ENCODE results near the gene CNOT6. TPM values are rescaled to one million over a fixed set of nuclear protein-coding genes. Genes with fewer than 3 reads are reported as not detected.
A peak's percentile ranks its signal among the peaks of the same experiment; 100 is the strongest.

The CNOT6 gene
- total RNA-seq, 8 experiments from 2014 or later, result 7.4 to 29.4 (median 20.2) TPM

DNA sequence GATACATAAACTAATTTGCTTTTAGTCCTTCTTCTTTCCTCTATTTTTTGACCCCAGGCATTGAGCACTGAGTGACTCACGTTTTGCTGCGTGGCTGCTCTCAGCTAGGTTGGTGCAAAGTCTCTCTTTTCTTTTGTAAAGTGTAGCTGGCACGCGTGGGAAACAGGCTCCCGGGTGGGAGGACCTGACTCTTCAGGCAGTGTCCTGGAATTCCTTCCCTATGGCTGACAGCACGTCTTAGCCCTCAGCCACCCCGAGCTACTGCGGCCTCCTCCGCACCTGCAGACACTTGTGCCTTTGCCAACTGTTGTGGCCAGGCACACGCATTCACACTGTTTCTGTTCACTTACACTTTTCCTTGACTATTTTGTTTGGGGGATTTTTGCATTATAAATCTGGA lies 98.0 kb downstream of the CNOT6 start:
- 45 to 100% (median 80%) methylated on average over 1 to 5 of the region's 10 CpGs; no CpG with 5 or more reads in 5 of the 10 experiments for WGBS, 10 experiments
- Histone ChIP-seq H3K4me3 (no peak overlapping the region), H3K4me1 (replicated peaks in 1 of 2) (peaks cover 5 to 6% of the 10 kb centered on the region in 2 donors), H3K27ac (no peak overlapping the region)
- ATAC-seq (replicated peaks in 6 of 8), result no peak
- in situ Hi-C loops (cut with MboI; ENCODE audit: low pct_unique_long_range_greater_than_20kb in 2 of 9, low sequenced_read_pairs in 9 of 9, unreplicated experiment in 9 of 9), result no loop called here

DNA sequence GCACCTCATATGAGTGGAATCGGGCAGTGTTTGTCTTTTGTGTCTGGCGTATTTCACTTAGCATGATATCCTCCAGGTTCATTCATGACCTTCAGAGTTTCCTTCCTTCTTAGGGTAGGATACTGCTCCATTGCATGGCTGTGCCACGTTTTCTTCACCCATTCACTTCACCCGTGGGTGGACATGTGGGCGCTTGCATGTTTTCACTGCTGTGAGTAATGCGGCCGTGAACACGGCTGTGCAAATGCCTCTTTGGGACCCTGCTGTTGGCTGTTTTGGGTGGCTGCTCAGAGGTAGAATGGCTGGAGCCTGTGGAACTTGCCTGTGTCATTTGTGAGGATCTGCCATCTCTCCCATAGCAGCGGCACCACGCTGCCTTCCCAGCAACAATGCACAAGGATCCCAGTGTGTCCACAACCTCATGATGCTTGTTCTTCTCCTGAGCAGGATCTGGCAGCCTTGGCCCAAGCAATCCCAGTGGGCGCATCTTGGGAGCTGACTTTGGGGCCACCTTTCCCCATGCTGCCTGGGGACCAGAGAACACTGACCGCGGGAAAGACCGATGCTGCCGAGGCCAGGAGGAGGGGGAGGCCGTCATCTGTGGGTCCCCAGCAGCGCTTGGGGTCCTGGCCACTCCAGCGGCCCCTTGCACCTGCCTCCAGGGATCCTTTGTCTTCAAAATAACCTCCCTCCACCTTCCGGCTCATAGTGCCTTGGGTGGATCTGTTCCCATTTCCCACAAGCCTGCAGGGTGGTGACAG lies 99.4 kb downstream of the CNOT6 start:
- WGBS, 10 experiments, result 35 to 96% (median 80%) methylated on average over 4 to 9 of the region's 19 CpGs; no CpG with 5 or more reads in 4 of the 10 experiments
- H3K27ac ChIP-seq, result no peak overlapping the region
- no peak for ATAC-seq (replicated peaks in 6 of 8)
- in situ Hi-C loops (cut with MboI; ENCODE audit: low pct_unique_long_range_greater_than_20kb in 2 of 9, low sequenced_read_pairs in 9 of 9, unreplicated experiment in 9 of 9), result no loop called here
- peaks cover 5 to 6% of the 10 kb centered on the region in 2 donors for H3K4me1 ChIP-seq (replicated peaks in 1 of 2)
- H3K4me3 ChIP-seq, result no peak overlapping the region

DNA sequence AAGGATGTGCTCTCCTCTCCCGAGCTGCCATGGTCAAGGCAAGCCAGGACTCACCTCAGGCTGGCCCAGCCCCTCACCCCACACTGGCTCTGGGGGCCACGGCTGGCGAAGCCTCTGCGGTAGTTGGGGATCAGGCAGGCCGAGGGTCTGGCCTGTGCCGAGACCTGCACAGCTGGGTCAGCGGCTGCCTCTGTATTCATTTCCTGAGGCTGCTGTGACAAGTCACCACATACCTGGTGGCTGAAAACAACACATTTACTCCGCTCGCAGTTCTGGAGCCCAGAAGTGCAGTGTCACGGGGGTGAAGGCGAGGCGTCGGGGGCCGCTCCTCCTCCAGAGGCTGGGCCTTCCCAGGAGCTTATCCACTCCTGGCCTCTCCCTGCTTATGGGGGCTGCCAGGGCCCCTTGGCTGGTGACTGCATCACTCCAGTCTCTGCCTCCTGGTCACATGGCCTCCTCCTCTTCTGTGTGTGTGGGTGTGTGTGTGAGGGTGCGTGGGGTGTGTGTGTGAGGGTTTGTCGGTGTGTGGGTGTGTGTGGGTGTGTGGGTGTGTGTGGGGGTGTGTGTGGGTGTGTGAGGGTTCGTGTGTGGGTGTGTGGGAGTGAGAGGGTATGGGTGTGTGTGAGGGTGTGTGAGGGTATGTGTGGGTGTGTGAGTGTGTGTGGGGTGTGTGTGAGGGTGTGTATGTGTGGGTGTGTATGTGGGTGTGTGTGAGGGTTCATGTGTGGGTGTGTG lies 100.3 kb downstream of the CNOT6 start:
- in situ Hi-C loops (cut with MboI; ENCODE audit: low pct_unique_long_range_greater_than_20kb in 2 of 9, low sequenced_read_pairs in 9 of 9, unreplicated experiment in 9 of 9), result no loop called here
- 33 to 83% (median 65%) methylated on average over 1 to 2 of the region's 17 CpGs; no CpG with 5 or more reads in 6 of the 10 experiments for WGBS, 10 experiments
- no peak for ATAC-seq (replicated peaks in 6 of 8)
- Histone ChIP-seq H3K4me1 (replicated peaks in 1 of 2) (peaks cover 5 to 6% of the 10 kb centered on the region in 2 donors), H3K4me3 (no peak overlapping the region), H3K27ac (no peak overlapping the region)

DNA sequence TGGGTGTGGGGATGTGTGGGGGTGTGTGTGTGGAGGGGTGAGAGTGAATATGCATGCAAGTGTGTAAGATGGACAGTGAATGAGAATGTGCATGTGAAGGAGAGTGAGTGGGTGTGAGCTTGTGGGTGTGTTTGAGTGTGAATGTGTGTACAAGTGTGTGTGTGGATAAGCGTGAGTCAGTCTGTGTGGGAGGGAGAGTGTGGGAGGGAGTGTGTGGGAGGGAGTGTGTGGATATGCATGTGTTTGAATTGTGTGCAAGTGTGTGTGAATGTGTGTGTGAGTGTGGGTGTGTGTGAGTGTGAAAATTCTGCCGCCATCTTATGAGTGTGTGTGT lies 100.8 kb downstream of the CNOT6 start:
- WGBS, 10 experiments, result 0 to 86% (median 50%) methylated on average over 1 to 2 of the region's 2 CpGs; no CpG with 5 or more reads in 6 of the 10 experiments
- Histone ChIP-seq H3K4me3 (no peak overlapping the region), H3K27ac (no peak overlapping the region), H3K4me1 (replicated peaks in 1 of 2) (peaks cover 5 to 6% of the 10 kb centered on the region in 2 donors)
- ATAC-seq (replicated peaks in 6 of 8), result no peak
- in situ Hi-C loops (cut with MboI; ENCODE audit: low pct_unique_long_range_greater_than_20kb in 2 of 9, low sequenced_read_pairs in 9 of 9, unreplicated experiment in 9 of 9), result no loop called here

DNA sequence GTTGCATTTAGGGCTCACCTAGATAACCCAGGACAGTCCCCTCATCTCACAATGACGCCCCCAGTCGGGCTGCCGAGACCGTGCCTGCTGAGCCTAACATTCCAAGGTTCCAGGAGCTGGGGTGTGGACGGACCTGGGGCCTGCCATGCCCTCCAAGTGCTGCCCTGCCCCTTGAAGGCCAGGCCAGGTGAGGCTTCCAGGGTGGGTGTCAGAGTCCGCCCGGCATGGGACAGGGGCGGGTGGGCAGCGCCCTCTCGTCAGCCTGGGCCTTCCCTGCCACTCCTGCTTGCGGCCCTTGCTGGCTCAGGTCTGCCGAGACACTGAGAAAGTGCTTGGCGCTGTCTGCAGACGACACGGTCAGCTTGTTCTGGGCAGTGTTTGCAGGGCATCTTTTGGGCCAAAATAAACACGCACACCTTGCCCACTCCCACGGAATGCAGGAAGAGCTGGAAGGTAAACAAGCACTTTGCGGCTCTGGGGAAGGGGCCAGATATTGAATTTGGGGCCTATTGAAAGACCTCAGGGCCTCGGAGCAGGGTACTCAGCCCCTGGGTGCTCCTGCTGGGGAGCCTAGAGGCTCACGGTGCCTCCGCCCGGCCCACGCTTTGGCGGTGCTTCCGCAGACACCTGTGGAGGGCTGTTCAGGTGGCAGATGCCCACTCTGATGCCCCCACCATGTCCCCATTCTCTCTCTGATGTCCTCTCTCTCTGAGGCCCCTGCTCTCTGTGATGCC lies 101.4 kb downstream of the CNOT6 start:
- in situ Hi-C loops (cut with MboI; ENCODE audit: low pct_unique_long_range_greater_than_20kb in 2 of 9, low sequenced_read_pairs in 9 of 9, unreplicated experiment in 9 of 9), result no loop called here
- ATAC-seq (replicated peaks in 6 of 8), result no peak
- Histone ChIP-seq H3K4me1 (replicated peaks in 1 of 2) (peaks cover 2 to 6% of the 10 kb centered on the region in 2 donors), H3K27ac (no peak overlapping the region), H3K4me3 (no peak overlapping the region)
- WGBS, 10 experiments, result 63 to 100% (median 80%) methylated on average over 1 to 12 of the region's 25 CpGs; no CpG with 5 or more reads in 5 of the 10 experiments

DNA sequence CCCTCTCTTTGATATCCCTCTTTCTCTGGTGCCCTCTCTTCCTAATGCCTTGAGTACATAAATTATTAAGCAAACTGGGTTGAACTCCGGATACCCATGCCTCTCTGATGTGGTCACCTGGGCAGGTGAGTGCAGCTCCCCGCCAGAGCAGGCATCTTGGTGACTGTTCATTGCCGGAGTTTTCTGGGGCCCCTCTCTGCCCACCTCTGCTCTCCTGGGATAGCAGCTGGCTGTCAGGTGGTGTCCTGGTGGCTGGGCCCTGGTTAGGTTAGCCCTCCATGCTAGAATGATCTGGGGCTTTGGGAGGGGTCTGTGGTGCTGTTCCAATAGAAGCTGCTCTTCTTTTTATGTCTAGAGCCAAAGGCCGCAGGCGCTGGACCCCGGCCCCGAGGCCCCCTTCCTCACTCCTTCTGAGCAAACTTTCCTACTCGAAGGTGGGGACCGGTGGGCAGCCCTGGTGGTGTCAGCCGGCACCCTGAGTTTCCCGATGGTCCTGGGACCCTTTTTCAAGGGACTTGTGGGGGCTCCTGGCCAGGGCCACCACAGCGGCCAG lies 102.0 kb downstream of the CNOT6 start:
- in situ Hi-C loops (cut with MboI; ENCODE audit: low pct_unique_long_range_greater_than_20kb in 2 of 9, low sequenced_read_pairs in 9 of 9, unreplicated experiment in 9 of 9), result no loop called here
- ATAC-seq (replicated peaks in 6 of 8), result no peak
- peaks cover 0 to 4% of the 10 kb centered on the region in 2 donors for H3K4me1 ChIP-seq (replicated peaks in 1 of 2)
- 40 to 90% (median 66%) methylated on average over 1 to 5 of the region's 12 CpGs; no CpG with 5 or more reads in 6 of the 10 experiments for WGBS, 10 experiments
- H3K27ac ChIP-seq, result no peak overlapping the region
- no peak overlapping the region for H3K4me3 ChIP-seq

DNA sequence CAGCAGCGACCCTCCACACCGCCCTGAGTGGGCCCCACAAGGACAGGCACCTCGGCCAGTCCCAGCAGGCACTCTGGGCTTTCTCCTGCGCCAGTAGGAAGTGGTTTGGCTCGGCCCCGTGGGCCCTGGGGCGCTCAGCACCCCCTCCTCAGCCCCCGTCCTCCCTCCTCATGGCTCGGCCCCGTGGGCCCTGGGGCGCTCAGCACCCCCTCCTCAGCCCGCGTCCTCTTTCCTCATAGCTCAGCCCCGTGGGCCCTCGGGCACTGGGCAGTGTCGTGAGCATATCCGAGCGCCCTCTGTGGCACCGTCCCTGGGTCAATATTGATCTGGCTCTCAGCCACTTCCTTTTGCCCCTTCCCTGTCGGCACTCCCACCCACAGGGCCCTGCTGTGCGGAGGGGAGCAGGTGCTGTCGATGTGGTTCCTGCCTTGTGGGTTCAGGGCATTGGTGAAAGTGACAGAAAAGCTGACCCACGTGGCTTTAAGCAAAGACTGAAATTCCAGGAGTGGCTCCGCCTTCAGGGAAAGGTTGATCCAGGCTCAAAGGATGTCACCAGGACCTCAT lies 102.6 kb downstream of the CNOT6 start:
- in situ Hi-C loops (cut with MboI; ENCODE audit: low pct_unique_long_range_greater_than_20kb in 2 of 9, low sequenced_read_pairs in 9 of 9, unreplicated experiment in 9 of 9), result no loop called here
- Histone ChIP-seq H3K27ac (no peak overlapping the region), H3K4me3 (no peak overlapping the region), H3K4me1 (replicated peaks in 1 of 2) (no peaks in the 10 kb centered on the region)
- WGBS, 10 experiments, result 65 to 100% (median 90%) methylated on average over 1 to 9 of the region's 24 CpGs; no CpG with 5 or more reads in 6 of the 10 experiments
- no peak for ATAC-seq (replicated peaks in 6 of 8)

DNA sequence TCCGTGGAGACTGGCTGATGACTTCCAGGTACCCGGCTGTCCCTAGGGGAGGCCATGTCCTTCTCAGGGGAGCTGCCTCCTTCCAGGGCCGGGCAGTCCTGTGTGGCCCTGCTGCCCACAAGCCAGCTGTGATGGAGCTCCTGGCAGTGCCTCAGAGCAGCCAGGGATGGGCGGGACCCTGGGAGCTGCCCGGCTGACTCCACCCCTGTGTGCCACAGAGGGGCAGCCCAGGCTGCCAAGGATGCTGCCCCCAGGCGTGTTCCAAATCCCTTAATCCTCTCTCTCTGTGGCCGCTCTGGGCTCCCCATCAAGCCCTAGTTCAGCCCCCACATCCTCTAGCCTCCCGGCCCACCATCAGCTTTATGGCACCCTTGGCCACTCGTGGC lies 104.1 kb downstream of the CNOT6 start:
- H3K4me1 ChIP-seq (replicated peaks in 1 of 2), result no peaks in the 10 kb centered on the region
- peak in 1 of 8 experiments; percentile 64 for ATAC-seq (replicated peaks in 6 of 8)
- in situ Hi-C loops (cut with MboI; ENCODE audit: low pct_unique_long_range_greater_than_20kb in 2 of 9, low sequenced_read_pairs in 9 of 9, unreplicated experiment in 9 of 9), result no loop called here
- H3K4me3 ChIP-seq, result no peak overlapping the region
- H3K27ac ChIP-seq, result no peak overlapping the region
- WGBS, 10 experiments, result 0 to 92% (median 76%) methylated on average over 1 to 9 of the region's 9 CpGs; no CpG with 5 or more reads in 4 of the 10 experiments

DNA sequence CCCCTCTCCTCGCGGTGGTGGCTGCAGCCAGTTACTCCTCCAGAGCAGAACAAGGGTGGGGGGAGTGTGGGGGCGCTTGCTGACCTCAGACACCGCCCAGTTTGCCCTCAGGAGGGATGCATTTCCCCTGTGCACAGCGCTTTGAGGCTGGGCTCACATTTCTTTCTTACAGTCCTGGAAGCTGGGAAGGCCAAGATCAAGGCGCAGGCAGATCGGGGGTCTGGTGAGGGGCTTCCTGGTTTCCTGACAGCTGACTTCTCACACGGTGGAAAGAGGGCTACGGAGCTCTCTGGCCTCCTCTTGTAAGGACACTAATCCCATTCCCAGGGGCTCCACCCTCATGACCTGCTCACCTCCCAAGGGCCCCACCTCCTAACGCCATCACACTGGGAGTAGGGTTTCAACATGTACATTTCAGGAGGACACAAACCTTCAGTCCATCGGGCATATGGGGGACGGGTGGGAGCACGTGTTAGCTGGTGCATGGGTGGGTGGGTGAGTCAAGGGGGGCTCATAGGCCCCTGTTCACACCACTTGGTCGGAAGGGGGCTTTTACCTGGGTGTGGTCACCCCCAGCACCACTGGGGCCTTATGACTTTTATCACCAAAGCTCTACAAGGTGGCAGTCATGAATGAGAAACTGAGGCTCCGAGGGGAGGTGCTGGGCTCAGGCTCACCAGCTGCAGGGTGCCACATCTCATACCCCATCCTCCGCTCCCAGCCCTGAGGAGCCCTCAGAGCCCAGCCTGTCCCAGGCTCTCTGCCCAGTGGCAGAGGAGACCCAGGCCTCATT lies 104.8 kb downstream of the CNOT6 start:
- ATAC-seq (replicated peaks in 6 of 8), result peak in 1 of 8 experiments; percentile 11
- H3K27ac ChIP-seq, result no peak overlapping the region

DNA sequence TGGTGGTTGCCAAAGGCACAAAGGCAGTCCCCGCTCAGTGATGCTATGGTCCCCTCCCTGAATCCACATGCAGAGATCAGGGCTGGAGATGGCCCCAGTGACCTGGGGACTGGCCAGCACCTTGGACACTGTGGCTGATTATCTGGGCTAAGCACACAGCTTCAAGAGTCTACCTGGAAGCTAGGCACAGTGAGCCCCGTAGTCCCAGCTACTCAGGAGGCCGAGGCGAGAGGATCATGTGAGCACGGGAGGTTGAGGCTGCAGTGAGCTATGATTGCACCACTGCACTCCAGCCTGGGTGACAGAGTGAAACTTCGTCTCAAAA lies 105.4 kb downstream of the CNOT6 start:
- 33 to 100% (median 78%) methylated on average over 1 to 4 of the region's 6 CpGs; no CpG with 5 or more reads in 7 of the 10 experiments for WGBS, 10 experiments
- in situ Hi-C loops (cut with MboI; ENCODE audit: low pct_unique_long_range_greater_than_20kb in 2 of 9, low sequenced_read_pairs in 9 of 9, unreplicated experiment in 9 of 9), result no loop called here
- H3K27ac ChIP-seq, result no peak overlapping the region
- no peak overlapping the region for H3K4me3 ChIP-seq
- no peaks in the 10 kb centered on the region for H3K4me1 ChIP-seq (replicated peaks in 1 of 2)
- ATAC-seq (replicated peaks in 6 of 8), result no peak

More for the DNA sequence above, 104.8 kb downstream of the CNOT6 start:
- in situ Hi-C loops (cut with MboI; ENCODE audit: low pct_unique_long_range_greater_than_20kb in 2 of 9, low sequenced_read_pairs in 9 of 9, unreplicated experiment in 9 of 9), result no loop called here
- Histone ChIP-seq H3K4me3 (no peak overlapping the region), H3K4me1 (replicated peaks in 1 of 2) (no peaks in the 10 kb centered on the region)
- WGBS, 10 experiments, result 50 to 100% (median 80%) methylated on average over 1 to 3 of the region's 16 CpGs; no CpG with 5 or more reads in 3 of the 10 experiments

DNA sequence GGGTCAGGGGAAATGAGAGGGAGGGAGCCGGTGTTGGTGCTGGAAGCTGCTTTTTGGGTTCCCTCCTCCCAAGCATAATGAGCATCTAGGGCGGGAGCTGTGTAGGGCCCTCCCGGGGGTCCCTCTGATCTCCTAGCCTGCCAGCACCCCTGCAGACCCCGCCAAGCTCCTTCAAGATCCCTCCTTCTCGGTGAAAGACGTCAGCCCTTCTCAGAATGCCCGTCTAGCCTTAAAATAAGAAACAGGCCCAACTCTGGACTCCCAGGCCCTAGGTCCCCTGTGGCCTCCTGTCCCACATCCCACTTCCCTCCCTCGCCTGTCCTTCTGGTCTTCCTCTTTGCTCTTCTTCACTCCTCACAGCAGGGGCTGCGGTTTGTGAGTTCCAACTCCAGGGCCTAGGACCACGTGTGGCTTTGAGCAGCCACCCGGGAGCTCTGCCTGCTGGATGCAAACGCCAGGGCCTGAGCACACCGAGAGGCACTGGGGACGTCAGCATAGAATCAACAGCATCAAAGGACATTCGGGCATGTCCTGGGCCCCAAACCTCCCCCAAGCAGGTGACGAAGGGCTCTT lies 105.9 kb downstream of the CNOT6 start:
- no peak for ATAC-seq (replicated peaks in 6 of 8)
- 24 to 100% (median 63%) methylated on average over 1 to 8 of the region's 16 CpGs; no CpG with 5 or more reads in 6 of the 10 experiments for WGBS, 10 experiments
- H3K27ac ChIP-seq, result no peak overlapping the region
- H3K4me3 ChIP-seq, result no peak overlapping the region
- no peaks in the 10 kb centered on the region for H3K4me1 ChIP-seq (replicated peaks in 1 of 2)
- in situ Hi-C loops (cut with MboI; ENCODE audit: low pct_unique_long_range_greater_than_20kb in 2 of 9, low sequenced_read_pairs in 9 of 9, unreplicated experiment in 9 of 9), result no loop called here

DNA sequence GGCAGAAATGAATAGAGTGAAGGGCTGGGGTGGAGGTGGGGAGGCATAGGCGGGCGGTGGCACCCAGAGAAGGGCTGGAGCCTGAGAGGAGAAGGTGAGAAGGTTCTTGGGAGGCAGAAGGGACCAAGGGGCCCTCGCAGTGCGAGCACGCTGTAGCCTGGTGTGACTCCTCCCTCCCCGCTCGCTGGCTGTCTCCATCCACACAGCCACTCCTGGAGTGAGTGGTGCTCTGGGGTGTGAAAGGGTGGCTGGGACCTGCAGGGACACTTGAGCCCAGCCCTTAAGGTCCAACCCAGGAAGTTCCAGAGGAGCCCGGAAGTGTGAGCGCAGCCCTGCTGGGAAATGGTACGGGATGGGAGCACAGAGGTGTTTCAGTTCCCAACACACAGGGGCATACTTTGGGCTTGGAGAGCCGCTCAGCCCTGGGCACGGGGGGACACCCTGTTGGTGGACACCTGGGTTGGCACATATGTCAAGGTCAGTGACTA lies 106.4 kb downstream of the CNOT6 start:
- in situ Hi-C loops (cut with MboI; ENCODE audit: low pct_unique_long_range_greater_than_20kb in 2 of 9, low sequenced_read_pairs in 9 of 9, unreplicated experiment in 9 of 9), result no loop called here
- no peak overlapping the region for H3K4me3 ChIP-seq
- H3K4me1 ChIP-seq (replicated peaks in 1 of 2), result no peaks in the 10 kb centered on the region
- 40 to 98% (median 84%) methylated on average over 1 to 5 of the region's 12 CpGs; no CpG with 5 or more reads in 6 of the 10 experiments for WGBS, 10 experiments
- no peak overlapping the region for H3K27ac ChIP-seq
- ATAC-seq (replicated peaks in 6 of 8), result no peak

Measured in motor neuron (in vitro differentiated cells).